ENCODE measurements around the gene OR5A1.

Gene OR5A1

GRCh38 chr11:59480359-59480758 is 44.1 kb downstream of the OR5A1 start:
- TF ChIP-seq TAF1 (IDR thresholded peaks at IDR 0.05; ENCODE audit: borderline replicate concordance, low read depth, low read length): no peak
- TF ChIP-seq POLR2A (IDR thresholded peaks at IDR 0.05; ENCODE audit: low read depth, low read length): no peak
- no peak for FAIRE-seq

More at GRCh38 chr11:59480359-59480758, 44.1 kb downstream of the OR5A1 start:
- no peak for DNase-seq (ENCODE audit: insufficient read length)
